Stimulated activated CD8-positive, alpha-beta memory T cell treated with anti-CD3 and anti-CD28 coated beads, Interleukin-2, amount 100 ng/mL, for 48 hours (primary cell): ENCODE measurements around the gene TYW1B.
"Not testable (repeated sequence)": the region's sequence is repeated elsewhere in the genome, so short reads cannot be mapped to it uniquely, and the experiment has no call there.

Experiments
- DNase-seq, 2 donors: peaks; one replicate each; pipeline ENCODE4 v3.0.0-alpha.2; 2020; ENCODE audit warnings: low read depth in 2 of 2

TYW1B gene

DNA sequence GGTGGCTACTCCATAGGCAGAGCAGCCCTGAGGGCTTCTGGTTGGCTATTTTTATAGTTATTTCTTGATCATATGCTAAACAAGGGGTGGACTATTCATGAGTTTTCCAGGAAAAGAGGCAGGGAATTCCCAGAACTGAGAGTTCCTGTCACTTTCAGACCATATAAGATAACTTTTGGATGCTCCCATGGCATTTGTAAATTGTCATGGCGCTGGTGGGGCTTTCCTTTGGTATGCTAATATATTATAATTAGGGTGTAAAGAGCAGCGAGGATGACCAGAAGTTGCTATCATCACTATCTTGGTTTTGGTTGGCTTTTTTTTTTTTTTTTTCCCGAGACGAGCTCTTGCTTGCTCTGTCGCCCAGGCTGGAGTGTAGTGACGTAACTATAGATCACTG is 272.8 kb downstream of the TYW1B start:
- DNase-seq, result not testable (repeated sequence)

DNA sequence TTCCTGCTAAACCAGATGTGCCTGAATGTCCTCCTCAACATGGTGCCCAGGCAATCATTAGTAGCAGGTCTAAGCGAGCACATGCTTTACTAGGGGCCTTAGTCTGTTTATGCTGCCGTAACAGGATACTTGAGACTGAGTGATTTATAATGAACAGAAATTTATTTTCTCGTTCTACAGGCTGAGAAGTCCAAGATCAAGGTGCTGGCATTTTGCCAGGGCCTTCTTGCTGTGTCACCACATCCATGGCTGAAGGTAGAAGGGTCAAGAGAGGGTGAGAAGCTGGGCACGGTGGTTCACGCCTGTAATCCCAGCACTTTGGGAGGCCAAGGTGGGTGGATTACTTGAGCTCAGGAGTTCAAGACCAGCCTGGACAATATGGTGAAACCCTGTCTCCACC is 273.6 kb downstream of the TYW1B start:
- DNase-seq, result not testable (repeated sequence)

DNA sequence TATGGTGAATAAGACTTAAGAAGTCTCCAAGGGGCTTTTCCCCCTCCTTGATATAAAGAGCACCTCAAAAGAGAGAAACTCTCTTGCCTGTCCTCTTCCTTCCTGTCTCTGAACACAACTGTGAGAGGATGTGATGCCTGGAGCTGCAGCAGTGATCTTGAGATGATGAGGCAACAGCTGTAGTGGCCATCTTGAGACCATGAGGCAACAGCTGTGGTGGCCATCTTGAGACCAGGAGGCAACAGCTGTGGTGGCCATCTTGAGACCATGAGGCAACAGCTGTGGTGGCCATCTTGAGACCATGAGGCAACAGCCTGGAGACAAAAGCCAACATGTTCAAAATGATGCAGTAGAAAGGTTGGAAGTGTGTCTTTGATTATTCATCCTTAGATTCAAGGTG is 277.5 kb downstream of the TYW1B start:
- not testable (repeated sequence) for DNase-seq

DNA sequence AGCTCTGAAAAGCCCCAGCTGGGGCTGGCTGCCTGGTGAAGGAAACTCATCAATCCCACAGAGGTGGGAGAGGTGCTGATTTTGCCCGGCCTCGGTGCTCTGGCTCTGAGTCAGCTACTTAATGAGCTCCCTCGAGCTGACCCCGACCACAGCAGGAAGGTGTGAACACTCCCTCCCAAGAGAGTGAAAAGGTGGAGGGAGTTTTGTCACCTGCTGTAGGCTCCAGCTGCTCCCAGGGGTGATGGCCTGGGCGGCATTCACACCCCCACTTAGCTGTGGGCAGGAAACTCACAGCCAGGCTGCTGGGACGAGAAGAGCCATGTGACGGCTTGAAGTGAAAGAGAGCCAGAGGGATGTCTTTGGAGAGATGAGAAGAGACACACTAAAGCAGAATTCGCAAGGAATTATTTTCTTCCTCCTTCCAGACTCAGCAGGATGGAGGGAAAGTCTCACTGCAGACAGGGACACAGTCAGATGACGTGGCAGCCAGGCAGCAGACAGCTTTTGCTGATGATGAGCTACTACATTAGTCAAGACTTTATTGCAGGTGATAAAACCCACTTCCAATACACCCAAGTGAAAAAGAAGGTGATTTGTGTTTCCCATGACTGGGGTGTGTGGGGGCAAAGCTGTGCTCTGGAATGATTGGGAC is 281.3 kb downstream of the TYW1B start:
- DNase-seq, result peak in 1 of 2 donors; percentile 2

DNA sequence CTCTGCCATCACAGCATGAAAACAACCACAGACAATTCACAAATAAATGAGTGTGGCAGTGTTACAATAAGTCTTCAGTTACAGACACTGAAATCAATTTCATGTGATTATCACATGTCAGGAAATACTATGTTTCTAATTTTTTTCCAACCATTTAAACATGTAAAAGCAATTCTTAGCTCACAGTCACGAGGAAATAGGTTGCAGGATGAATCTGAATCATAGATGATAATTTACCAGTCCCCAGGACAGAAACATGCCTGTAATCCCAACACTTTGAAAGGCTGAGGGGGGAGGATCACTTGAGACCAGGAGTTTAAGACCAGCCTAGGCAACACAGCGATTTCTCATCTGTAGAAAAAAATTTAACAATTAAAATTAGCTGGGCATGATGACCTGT is 283.5 kb downstream of the TYW1B start:
- DNase-seq, result not testable (repeated sequence)

DNA sequence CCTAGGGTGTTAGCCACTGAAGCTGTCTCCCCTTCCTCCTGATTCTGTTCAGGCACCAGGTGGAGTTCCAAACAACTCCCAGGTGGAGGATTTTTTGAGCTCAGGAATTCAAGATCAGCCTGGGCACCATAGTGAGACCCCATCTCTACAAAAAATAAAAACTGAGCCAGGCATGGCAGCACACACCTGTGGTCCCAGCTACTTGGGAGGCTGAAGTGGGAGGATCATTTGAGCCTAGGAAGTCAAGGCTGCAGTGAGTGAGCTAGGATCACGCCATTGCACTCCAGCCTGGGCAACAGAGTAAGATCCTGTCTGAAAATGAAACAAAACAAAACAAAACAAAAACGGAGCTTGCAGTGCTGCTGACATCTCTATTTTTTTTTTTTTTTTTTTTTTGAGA is 287.1 kb downstream of the TYW1B start:
- no peak for DNase-seq

DNA sequence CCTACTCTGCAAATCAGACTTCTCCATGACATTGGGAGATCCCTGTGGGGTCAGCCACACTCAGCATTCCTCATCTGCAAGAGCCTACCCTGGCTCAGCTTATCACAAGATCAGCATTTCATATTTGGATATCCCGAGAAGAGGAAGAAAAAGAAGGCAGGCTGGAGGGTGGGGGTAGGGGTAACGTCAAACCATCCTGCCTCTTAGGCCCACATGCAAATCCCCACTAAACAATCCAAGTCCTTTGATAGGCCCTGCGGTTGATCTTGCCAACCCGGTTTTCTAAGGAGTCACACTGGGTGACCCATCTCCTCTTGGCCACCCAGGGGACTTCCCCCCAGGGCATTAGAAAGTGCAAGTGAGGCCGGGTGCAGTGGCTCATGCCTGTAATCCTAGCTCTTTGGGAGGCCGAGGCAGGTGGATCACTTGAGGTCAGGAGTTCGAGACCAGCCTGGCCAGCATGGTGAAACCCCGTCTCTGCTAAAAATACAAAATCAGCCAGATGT is 287.8 kb downstream of the TYW1B start:
- DNase-seq, result no peak

DNA sequence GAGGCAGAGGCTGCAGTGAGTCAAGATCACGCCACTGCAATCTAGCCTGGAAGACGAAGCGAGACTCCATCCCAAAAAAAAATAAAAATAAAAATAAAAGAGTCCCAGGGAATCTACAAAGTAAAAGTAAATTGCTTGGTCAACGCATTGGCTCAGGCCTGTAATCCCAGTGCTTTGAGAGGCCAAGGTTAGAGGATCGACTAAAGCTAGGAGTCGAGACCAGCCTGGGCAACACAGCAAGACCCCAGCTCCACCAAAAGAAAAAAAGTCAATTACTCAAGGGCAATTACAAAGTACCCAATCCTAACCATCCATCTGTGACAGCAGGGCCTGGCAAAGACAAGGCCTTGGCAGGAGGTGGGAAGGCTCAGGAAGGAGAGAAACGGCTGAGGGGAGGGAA is 288.3 kb downstream of the TYW1B start:
- no peak for DNase-seq

DNA sequence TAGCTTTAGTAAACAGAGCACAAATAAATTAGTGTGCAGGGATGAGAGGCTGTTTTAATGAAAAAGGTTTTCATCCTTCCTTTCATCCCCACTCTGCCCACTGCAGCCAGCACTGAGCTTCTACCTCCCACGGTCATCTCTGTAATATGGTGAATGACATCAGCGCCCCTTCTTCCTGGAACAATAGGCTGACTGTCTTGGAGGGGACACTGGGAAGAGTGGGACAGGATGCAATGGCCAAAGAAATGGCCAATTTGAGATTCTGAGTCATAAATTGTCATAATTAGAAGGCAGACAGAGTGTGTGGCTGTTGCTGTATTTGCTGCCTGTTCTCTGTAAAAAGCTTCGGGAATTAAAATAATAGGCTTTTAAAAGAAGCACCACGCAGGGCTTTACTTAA is 289.1 kb downstream of the TYW1B start:
- no peak for DNase-seq

DNA sequence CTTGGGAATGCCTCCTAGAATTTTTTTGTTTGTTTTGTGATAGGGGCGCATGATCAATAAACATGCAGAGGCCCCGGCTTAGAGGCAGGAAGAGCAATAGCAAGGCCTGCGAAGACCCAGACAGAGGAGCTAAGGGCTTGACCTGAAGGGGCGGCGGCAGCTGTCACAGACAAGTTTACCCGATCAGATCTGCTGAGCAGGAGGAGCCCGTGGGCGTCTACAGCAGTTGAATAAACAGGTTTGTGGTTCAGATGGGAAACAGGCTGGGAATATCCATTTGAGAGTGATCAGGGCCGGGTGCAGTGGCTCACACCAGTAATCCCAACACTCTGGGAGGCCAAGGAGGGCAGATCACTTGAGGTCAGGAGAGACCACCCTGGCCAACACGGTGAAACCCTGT is 289.9 kb downstream of the TYW1B start:
- no peak for DNase-seq

DNA sequence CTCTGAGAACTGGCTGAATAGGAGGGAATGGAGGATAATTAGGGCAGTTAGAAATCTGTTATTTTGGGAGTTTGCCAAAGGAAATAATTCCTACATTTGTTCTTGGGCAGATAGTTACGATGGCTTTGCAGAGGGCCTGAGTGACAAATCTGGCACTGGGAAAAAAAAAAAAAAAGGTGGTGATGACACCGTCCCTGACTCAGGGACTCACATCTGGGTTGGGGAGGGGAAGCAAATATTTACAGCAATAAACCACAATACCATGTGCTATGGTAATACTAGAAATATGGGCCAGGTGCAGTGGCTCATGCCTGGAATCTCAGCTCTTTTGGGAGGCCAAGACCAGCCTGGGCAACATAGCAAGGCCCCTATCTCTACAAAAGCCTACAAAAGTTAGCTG is 292.0 kb downstream of the TYW1B start:
- not testable (repeated sequence) for DNase-seq

DNA sequence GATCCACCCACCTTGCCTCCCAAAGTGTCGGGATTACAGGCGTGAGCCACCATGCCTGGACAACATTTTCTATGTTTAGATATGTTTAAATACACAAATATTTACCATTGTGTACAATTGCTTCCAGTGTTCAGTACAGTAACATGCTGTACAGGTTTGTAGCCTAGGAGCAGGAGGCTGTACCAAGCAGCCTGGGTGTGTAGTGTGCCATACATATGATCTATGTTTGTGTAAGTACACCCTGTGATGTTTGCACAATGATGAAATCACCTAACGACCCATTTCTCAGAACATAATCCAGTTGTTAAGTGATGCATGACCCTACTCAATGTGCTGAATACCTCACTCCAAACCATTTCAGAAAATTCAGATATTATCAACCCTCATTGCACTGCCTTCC is 297.0 kb downstream of the TYW1B start:
- DNase-seq, result not testable (repeated sequence)
